ENCODE measurements around the gene GSTT4. TPM values are rescaled to one million over a fixed set of nuclear protein-coding genes. Genes with fewer than 3 reads are reported as not detected.
"Not testable (repeated sequence)": the region's sequence is repeated elsewhere in the genome, so short reads cannot be mapped to it uniquely, and the experiment has no call there.

GSTT4 gene
- total RNA-seq, 1 donor from 2014 or later, result not detected

DNA sequence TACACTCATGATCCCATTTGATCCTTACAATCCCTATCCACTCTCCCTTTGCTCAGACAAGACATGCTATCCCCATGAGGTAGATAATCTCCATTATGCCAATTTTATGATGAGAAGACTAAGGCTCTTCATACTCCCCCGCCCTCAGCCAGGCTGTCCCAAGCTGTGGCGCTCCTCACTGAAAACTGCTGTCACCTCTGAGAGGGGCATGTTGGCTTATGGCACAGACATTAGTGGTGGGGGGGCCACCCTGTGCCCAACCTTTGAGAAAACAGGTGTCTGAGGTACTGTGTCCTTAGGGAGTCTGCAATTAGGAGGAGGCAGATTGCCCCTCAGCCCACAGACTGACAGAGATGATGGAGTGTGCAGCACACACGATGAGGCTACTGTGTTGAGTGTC is 36.2 kb downstream of the GSTT4 start:
- H3K36me3 Mint-ChIP-seq (ENCODE audit: low read depth), result peaks cover 23% of the 10 kb centered on the region
- DNase-seq, result no peak
- no peaks in the 10 kb centered on the region for H3K9me3 Mint-ChIP-seq
- intact Hi-C loops (cut with micrococcal nuclease), result no loop called here
- no peak overlapping the region for H3K27ac Mint-ChIP-seq
- H3K27me3 Mint-ChIP-seq, result no peaks in the 10 kb centered on the region
- peaks cover 24% of the 10 kb centered on the region for H3K4me1 Mint-ChIP-seq
- peak overlapping the region; percentile 50 for H3K4me3 Mint-ChIP-seq

DNA sequence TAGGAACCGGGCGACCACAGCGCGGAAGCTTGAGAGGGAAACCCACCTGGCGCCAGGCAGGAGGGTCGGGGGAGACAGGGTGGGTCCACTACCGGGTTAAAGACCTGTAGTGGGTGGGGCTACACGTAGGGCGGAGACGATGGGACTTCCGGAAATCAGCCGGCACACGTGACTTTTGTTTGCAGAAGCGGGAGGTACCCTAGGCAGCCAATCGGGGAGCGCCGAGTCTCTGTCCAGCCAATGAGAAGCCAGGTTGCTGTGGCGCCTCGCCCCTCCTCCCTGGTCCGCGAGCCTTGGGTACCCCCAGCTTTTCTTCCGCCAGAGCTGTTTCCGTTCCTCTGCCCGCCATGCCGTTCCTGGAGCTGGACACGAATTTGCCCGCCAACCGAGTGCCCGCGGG is 38.7 kb downstream of the GSTT4 start, which contains the start of gene DDTL:
Gene DDTL, plus strand, starts transcription at position 321 of the 400 bp plus-strand sequence. Its CDS starts 27 bp downstream, at position 348.
- H3K27ac Mint-ChIP-seq; intact Hi-C loops (cut with micrococcal nuclease); DNase-seq; H3K27me3 Mint-ChIP-seq; H3K9me3 Mint-ChIP-seq; H3K4me3 Mint-ChIP-seq: not testable (repeated sequence)
- Mint-ChIP-seq H3K36me3 (ENCODE audit: low read depth) (peaks cover 20% of the 10 kb centered on the region), H3K4me1 (peaks cover 20% of the 10 kb centered on the region)

DNA sequence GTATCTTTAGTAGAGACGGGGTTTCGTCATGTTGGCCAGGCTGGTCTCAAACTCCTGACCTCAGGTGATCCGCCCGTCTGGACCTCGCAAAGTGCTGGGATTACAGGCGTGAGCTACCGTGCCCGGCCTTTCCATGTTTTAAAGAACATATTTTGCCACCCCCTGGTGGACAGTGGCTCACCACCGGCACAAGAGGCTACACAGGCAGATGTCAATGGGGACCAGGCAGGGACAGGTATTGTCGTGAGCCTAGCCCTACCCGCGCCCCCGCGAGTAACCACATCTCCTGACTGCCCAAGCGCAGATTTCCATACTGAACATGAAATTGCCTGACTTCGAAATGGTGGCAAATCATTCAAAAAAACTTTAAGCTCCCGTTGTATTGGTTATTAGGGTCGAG is 39.2 kb downstream of the GSTT4 start:
- DNase-seq; H3K27ac Mint-ChIP-seq; H3K9me3 Mint-ChIP-seq; H3K4me3 Mint-ChIP-seq; H3K27me3 Mint-ChIP-seq; intact Hi-C loops (cut with micrococcal nuclease): not testable (repeated sequence)
- peaks cover 18% of the 10 kb centered on the region for H3K4me1 Mint-ChIP-seq
- H3K36me3 Mint-ChIP-seq (ENCODE audit: low read depth), result peaks cover 17% of the 10 kb centered on the region

DNA sequence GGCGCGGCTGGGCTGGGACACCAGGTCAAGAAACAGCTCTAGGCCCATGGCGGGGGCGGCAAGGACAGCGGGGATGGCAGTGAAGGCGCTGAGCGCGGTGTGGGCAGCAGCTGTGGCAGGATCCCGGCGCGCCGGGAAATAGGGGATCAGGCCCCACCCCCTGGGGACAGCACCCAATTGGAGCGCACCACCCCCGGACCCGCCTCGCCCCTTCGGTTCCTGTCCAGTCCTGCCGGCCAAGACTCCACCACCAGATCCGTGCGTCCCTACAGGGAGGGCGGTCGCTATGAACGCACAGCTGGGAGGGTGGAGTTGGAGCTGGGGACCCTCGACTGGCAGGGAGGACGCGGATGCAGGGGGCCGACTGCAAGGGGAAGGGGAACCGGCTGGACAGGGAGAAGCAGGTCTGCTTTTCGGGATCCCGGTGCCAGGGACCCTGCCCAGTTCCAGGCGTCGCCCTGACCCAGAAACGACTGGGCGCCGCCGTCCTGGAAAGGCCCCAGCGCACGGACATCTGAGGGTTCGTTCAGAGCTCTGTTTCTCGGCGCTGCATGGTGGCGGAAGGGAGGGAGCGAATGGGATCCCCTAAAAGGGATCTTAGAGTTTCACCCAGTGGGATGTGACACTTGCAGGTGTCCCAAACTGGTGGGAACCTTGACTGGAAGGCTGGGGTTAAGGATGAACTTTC is 44.0 kb downstream of the GSTT4 start, which contains the start of gene GSTT2B:
Gene GSTT2B, minus strand, starts transcription at position 112 of the 688 bp plus-strand sequence. Its CDS starts 64 bp downstream, at position 48.
- H3K27me3 Mint-ChIP-seq; H3K4me3 Mint-ChIP-seq; H3K27ac Mint-ChIP-seq; DNase-seq; H3K9me3 Mint-ChIP-seq; H3K4me1 Mint-ChIP-seq; H3K36me3 Mint-ChIP-seq (ENCODE audit: low read depth); intact Hi-C loops (cut with micrococcal nuclease): not testable (repeated sequence)

DNA sequence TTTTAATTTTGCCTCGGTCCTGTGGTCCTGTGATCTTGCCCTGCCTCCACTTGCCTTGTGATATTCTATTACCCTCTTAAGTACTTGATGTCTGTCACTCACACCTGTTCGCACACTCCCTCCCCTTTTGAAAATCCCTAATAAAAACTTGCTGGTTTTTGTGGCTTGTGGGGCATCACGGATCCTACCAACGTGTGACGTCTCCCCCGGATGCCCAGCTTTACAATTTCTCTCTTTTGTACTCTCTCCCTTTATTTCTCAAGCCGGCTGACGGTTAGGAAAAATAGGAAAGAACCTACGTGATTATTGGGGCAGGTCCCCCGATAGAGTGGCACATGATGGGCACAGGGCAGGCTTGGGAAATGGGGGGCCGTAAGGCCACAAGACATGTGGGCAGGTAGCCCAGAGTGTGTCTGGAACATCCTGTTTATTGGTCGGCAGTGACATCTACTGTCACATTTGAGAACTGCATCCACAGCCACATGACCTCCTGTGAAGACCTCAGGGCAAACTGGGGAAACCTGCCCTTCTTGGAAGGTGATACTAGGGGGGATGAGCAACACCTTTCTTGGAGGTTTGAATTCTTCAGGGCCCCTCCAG is 48.9 kb downstream of the GSTT4 start:
- DNase-seq, result peak; percentile 95
- H3K4me3 Mint-ChIP-seq; H3K4me1 Mint-ChIP-seq; H3K27me3 Mint-ChIP-seq; H3K9me3 Mint-ChIP-seq; H3K36me3 Mint-ChIP-seq (ENCODE audit: low read depth): not testable (repeated sequence)
- H3K27ac Mint-ChIP-seq, result peak overlapping the region; percentile 61
- intact Hi-C loops (cut with micrococcal nuclease), result loop anchor here (5.0 kb wide), 1 partner anchor 94 kb away; no protein-coding TSS in a partner anchor

DNA sequence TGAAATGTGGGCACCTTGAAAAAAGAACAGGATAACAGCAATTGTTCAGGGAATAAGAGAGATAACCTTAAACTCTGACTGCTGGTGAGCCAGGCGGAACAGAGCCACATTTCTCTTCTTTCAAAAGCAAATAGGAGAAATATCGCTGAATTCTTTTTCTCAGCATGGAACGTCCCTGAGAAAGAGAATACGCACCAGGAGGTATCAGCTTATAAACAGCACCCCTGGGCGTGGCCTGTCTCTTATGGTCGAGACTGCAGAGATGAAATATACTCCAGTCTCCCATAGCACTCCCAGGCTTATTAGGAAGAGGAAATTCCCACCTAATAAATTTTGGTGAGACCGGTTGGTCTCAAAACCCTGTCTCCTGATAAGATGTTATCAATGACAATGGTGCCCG is 49.4 kb downstream of the GSTT4 start:
- H3K27me3 Mint-ChIP-seq, result not testable (repeated sequence)
- intact Hi-C loops (cut with micrococcal nuclease), result loop anchor here (5.0 kb wide), 1 partner anchor 94 kb away; no protein-coding TSS in a partner anchor

DNA sequence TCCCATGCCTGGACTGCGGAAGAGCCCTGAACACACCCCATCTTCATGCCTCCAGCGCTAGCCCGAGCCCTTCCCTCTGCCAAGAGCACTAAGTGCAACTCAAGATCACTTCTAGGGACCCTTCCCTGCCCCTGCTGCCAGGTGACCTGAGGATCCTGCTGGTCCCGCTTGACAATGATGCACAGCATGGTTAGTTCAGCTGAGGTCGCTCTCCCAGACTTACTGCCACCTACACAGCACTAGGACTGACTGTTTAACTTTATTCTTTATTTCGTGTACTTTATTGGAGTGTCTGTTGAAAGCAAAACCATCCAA is 50.3 kb downstream of the GSTT4 start:
- not testable (repeated sequence) for H3K36me3 Mint-ChIP-seq (ENCODE audit: low read depth); H3K27ac Mint-ChIP-seq
- intact Hi-C loops (cut with micrococcal nuclease), result loop anchor here (5.0 kb wide), 1 partner anchor 93 kb away; no protein-coding TSS in a partner anchor

More for the DNA sequence above, 49.4 kb downstream of the GSTT4 start:
- not testable (repeated sequence) for H3K9me3 Mint-ChIP-seq; H3K27ac Mint-ChIP-seq; DNase-seq; H3K36me3 Mint-ChIP-seq (ENCODE audit: low read depth); H3K4me3 Mint-ChIP-seq; H3K4me1 Mint-ChIP-seq

DNA sequence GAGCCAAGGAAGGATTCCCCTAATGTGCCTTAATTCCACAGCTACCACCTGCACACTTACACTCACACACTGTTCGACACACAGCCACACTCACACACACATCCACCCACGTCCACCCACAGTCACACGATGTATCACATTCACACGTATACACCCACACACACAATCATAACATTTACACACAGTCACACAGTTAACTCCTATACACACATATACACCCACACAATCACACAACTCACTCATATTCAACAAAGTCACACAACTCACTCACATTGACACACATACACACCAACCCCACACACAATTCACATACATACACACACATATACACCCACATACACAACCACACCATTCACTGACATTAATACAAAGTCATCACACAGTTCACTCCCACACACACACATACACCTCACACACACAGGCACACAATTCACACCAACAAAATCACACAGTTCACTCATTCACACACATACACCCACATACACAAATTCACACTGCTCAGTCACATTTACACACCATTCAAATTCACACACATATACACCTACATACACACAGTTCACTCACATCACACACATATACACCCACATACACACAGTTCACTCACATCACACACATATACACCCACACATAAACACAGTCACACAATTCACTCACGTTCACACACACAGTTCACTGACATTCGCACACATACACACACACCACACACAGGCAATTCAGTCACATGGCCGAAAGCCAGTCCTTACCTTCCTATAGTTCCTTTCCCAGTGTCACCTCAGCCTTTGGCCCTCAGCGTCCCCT is 50.9 kb downstream of the GSTT4 start:
- H3K36me3 Mint-ChIP-seq (ENCODE audit: low read depth); H3K27ac Mint-ChIP-seq; H3K9me3 Mint-ChIP-seq; H3K27me3 Mint-ChIP-seq; intact Hi-C loops (cut with micrococcal nuclease); H3K4me1 Mint-ChIP-seq; H3K4me3 Mint-ChIP-seq; DNase-seq: not testable (repeated sequence)

More for the DNA sequence above, 50.3 kb downstream of the GSTT4 start:
- not testable (repeated sequence) for H3K9me3 Mint-ChIP-seq, H3K4me3 Mint-ChIP-seq, H3K27me3 Mint-ChIP-seq, DNase-seq, H3K4me1 Mint-ChIP-seq

DNA sequence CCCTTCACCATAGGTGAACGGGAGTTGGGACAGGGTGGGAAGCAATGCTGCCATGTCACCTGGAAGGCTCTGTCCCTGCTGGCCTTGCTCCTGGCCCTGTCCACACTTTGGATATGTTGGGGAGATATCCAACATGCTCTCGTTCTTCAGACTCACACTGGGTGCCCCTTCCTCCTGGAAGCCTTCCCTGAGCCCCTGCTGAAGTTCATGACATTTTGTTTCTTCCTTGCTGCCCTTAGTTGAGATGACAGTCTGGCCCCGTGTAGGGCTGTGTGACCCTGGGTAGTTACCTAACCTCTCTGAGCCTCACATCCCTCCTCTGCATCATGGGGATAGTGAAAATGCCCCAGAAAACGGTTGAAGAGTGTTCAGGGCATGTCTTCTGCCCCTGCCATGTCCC is 51.8 kb downstream of the GSTT4 start:
- DNase-seq; H3K27me3 Mint-ChIP-seq; H3K36me3 Mint-ChIP-seq (ENCODE audit: low read depth); H3K27ac Mint-ChIP-seq; H3K4me1 Mint-ChIP-seq; H3K9me3 Mint-ChIP-seq; H3K4me3 Mint-ChIP-seq; intact Hi-C loops (cut with micrococcal nuclease): not testable (repeated sequence)

DNA sequence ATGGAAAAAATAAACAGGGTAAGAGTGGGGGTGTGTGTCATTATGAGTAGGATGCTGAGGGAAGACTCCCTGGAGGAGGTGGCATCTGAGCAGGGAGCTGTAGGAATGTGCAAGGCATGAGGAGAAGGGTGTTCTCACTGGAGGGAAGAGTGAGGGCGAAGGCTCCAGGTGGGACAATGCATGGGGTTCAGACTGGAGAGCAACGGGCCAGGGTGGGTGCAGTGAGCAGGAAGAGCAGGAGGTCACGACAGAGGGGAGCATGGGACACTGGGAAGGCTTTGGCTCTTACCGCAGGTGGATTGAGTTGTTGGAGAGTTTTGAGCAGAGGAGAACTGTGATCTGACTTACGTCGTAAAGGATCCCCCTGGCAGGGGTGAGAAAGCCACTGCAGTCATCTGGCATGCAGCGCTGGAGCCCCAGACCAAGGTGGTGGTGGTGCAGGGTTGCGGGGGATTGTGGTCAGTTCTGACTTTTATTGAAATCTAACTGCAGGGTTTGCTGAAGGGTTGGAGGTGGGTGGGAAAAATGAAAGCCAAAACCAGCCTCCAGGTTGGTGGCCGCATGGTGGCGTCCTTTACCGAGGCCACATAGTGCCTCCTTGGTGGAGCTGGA is 52.4 kb downstream of the GSTT4 start:
- intact Hi-C loops (cut with micrococcal nuclease); H3K4me3 Mint-ChIP-seq; H3K36me3 Mint-ChIP-seq (ENCODE audit: low read depth); DNase-seq; H3K9me3 Mint-ChIP-seq; H3K27me3 Mint-ChIP-seq; H3K4me1 Mint-ChIP-seq: not testable (repeated sequence)
- peak overlapping the region; percentile 27 for H3K27ac Mint-ChIP-seq

DNA sequence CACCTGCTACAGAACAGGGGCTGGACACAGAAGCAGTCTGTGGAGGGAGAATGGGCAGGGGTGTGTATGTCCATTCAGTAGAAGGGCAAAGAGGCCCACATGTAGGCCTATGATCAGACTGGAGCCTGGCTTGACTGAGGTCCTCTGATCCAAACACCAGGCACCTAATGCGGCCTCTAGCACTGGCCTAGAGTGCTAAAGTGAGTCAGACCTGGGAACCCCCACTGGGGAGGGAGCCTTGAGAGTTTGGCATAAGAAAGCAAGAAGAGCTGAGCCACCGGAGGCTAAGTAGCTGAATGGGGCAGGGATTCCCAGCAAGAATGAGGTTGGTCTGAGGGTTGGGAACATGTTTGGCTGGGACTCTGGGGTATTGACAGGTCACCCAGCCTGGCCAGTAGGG is 53.9 kb downstream of the GSTT4 start:
- H3K27me3 Mint-ChIP-seq; H3K4me1 Mint-ChIP-seq; H3K27ac Mint-ChIP-seq; H3K4me3 Mint-ChIP-seq; H3K36me3 Mint-ChIP-seq (ENCODE audit: low read depth); DNase-seq; intact Hi-C loops (cut with micrococcal nuclease); H3K9me3 Mint-ChIP-seq: not testable (repeated sequence)

DNA sequence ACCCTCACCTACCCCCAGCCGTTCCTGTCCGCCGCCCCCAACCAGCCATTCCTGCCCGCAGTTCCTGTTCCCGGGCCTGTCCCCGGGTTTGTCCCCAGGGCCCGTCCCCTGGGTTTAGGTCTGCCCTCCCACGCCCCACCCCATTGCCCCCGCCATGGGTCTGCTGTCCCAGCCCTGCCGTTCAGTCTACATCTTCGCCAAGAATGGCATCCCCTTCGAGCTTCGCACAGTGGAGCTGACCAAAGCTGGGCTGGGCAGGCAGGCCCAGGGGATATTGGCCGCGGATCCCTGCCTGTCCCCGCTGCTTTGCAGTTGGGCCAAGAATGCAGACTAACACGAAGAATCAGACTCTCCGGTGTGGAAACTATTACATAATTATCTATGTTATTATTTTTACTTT is 55.5 kb downstream of the GSTT4 start:
- H3K4me1 Mint-ChIP-seq; DNase-seq; H3K27ac Mint-ChIP-seq; H3K4me3 Mint-ChIP-seq; H3K36me3 Mint-ChIP-seq (ENCODE audit: low read depth); intact Hi-C loops (cut with micrococcal nuclease); H3K9me3 Mint-ChIP-seq: not testable (repeated sequence)
- peaks cover 12% of the 10 kb centered on the region for H3K27me3 Mint-ChIP-seq
